Vagina (tissue), 2 donors: ENCODE measurements around the gene CSTF1. TPM values are rescaled to one million over a fixed set of nuclear protein-coding genes. Genes with fewer than 3 reads are reported as not detected.

ENCODE experiments used
- DNase-seq, 2 donors: peaks; one replicate each; pipeline ENCODE4 v3.0.0-alpha.2; 2017; ENCODE audit errors: extremely low spot score in 2 of 2
- H3K27ac ChIP-seq: fragments of 200-600 bp; sonication (generic); one replicate; pipeline ENCODE4 v1.5.1; 2019
- H3K27me3 ChIP-seq: fragments of 200-600 bp; sonication (generic); one replicate; pipeline ENCODE4 v1.5.1; 2019
- H3K36me3 ChIP-seq, 2 donors: fragments of 200-600 bp; sonication (generic); one replicate each; pipeline ENCODE4 v1.5.1; 2017 to 2019
- H3K4me1 ChIP-seq: fragments of 200-600 bp; sonication (generic); one replicate; pipeline ENCODE4 v1.5.1; 2019
- H3K4me3 ChIP-seq, 2 donors: fragments of 200-600 bp; sonication (generic); 1 replicate in 1 of 2; 2 replicates in 1 of 2; pipeline ENCODE4 v1.5.1; 2016 to 2019
- H3K9me3 ChIP-seq: fragments of 200-600 bp; sonication (generic); one replicate; pipeline ENCODE4 v1.5.1; 2019
- CTCF ChIP-seq, 3 experiments: fragments of 450-650 bp in 2 of 3; fragments of 200-600 bp in 1 of 3; sonication (generic) in 1 of 3; IDR thresholded peaks; one replicate each; pipeline ENCODE4 v1.5.1; 2017 to 2019; ENCODE audit warnings: antibody characterized with exemption in 3 of 3, mild to moderate bottlenecking in 2 of 3, moderate library complexity in 2 of 3
- POLR2A ChIP-seq, 2 donors: fragments of 450-650 bp; IDR thresholded peaks; one replicate each; pipeline ENCODE4 v1.6.1; 2017; ENCODE audit warnings: antibody characterized with exemption in 2 of 2, mild to moderate bottlenecking in 2 of 2, moderate library complexity in 2 of 2
- POLR2AphosphoS5 ChIP-seq, 2 donors: sonication (generic); formaldehyde crosslinking; IDR thresholded peaks; one replicate each; pipeline ENCODE4 v1.9.0; 2017; ENCODE audit warnings: antibody characterized with exemption in 2 of 2, mild to moderate bottlenecking in 2 of 2, low read depth in 1 of 2; ENCODE audit not compliant: insufficient read depth in 1 of 2
- intact Hi-C: fragments of 100-400 bp; cut with DNase I; formaldehyde crosslinking; loops from one replicate; pipeline ENCODE4 v1.15.1; 2023
- total RNA-seq: library from RNA; depleted of rRNA; stranded (reverse); fragments of >200 nt; gene quantifications from one replicate; pipeline ENCODE4 v1.2.3, GENCODE V29; 2016

The CSTF1 gene
- total RNA-seq, 1 donor from 2014 or later, result 27.0 TPM

GRCh38 chr20:56347628-56348304, 44.7 kb upstream of the CSTF1 start:
- TF ChIP-seq POLR2A (IDR thresholded peaks at IDR 0.05) (no peak), CTCF (IDR thresholded peaks at IDR 0.05) (no peak), POLR2AphosphoS5 (IDR thresholded peaks at IDR 0.05; ENCODE audit: insufficient read depth in 1 of 2, low read depth in 1 of 2) (no peak)
- no peaks in the 10 kb centered on the region for H3K27me3 ChIP-seq
- H3K4me1 ChIP-seq, result peaks cover 7% of the 10 kb centered on the region
- H3K36me3 ChIP-seq, result no peaks in the 10 kb centered on the region
- intact Hi-C loops, result no loop called here
- no peak overlapping the region for H3K4me3 ChIP-seq
- DNase-seq, result no peak
- H3K9me3 ChIP-seq, result no peaks in the 10 kb centered on the region
- H3K27ac ChIP-seq, result no peak overlapping the region

GRCh38 chr20:56348305-56348693, 44.1 kb upstream of the CSTF1 start:
- TF ChIP-seq POLR2AphosphoS5 (IDR thresholded peaks at IDR 0.05; ENCODE audit: insufficient read depth in 1 of 2, low read depth in 1 of 2), result no peak
- TF ChIP-seq POLR2A (IDR thresholded peaks at IDR 0.05), result no peak
- no peak for TF ChIP-seq CTCF (IDR thresholded peaks at IDR 0.05)
- Histone ChIP-seq H3K4me1 (peaks cover 7% of the 10 kb centered on the region), H3K27ac (no peak overlapping the region), H3K27me3 (no peaks in the 10 kb centered on the region), H3K36me3 (no peaks in the 10 kb centered on the region), H3K4me3 (no peak overlapping the region), H3K9me3 (no peaks in the 10 kb centered on the region)
- intact Hi-C loops, result no loop called here
- DNase-seq, result no peak

- H3K27me3 ChIP-seq, result no peaks in the 10 kb centered on the region
- no peak for DNase-seq
- H3K36me3 ChIP-seq, result no peaks in the 10 kb centered on the region
- no peak overlapping the region for H3K4me3 ChIP-seq
- H3K27ac ChIP-seq, result no peak overlapping the region
- no peaks in the 10 kb centered on the region for H3K9me3 ChIP-seq
- peaks cover 5% of the 10 kb centered on the region for H3K4me1 ChIP-seq
- intact Hi-C loops, result no loop called here
- no peak for TF ChIP-seq CTCF (IDR thresholded peaks at IDR 0.05)
- TF ChIP-seq POLR2AphosphoS5 (IDR thresholded peaks at IDR 0.05; ENCODE audit: insufficient read depth in 1 of 2, low read depth in 1 of 2), result no peak
- TF ChIP-seq POLR2A (IDR thresholded peaks at IDR 0.05), result no peak
These were observed 43.7 kb upstream of the CSTF1 start for GRCh38 chr20:56348746-56349145.

GRCh38 chr20:56350842-56351241, 41.6 kb upstream of the CSTF1 start:
- Histone ChIP-seq H3K27ac (no peak overlapping the region), H3K9me3 (no peaks in the 10 kb centered on the region), H3K4me3 (no peak overlapping the region), H3K36me3 (no peaks in the 10 kb centered on the region), H3K4me1 (no peaks in the 10 kb centered on the region), H3K27me3 (no peaks in the 10 kb centered on the region)
- intact Hi-C loops, result no loop called here
- no peak for TF ChIP-seq POLR2A (IDR thresholded peaks at IDR 0.05)
- TF ChIP-seq CTCF (IDR thresholded peaks at IDR 0.05), result no peak
- TF ChIP-seq POLR2AphosphoS5 (IDR thresholded peaks at IDR 0.05; ENCODE audit: insufficient read depth in 1 of 2, low read depth in 1 of 2), result no peak
- no peak for DNase-seq

- H3K4me3 ChIP-seq, result no peak overlapping the region
These were observed 39.9 kb upstream of the CSTF1 start for GRCh38 chr20:56352345-56353055.

More at GRCh38 chr20:56352345-56353055, 39.9 kb upstream of the CSTF1 start:
- no peak for DNase-seq
- TF ChIP-seq POLR2A (IDR thresholded peaks at IDR 0.05) (no peak), CTCF (IDR thresholded peaks at IDR 0.05) (no peak), POLR2AphosphoS5 (IDR thresholded peaks at IDR 0.05; ENCODE audit: insufficient read depth in 1 of 2, low read depth in 1 of 2) (no peak)
- no peaks in the 10 kb centered on the region for H3K27me3 ChIP-seq
- no peak overlapping the region for H3K27ac ChIP-seq
- no peaks in the 10 kb centered on the region for H3K9me3 ChIP-seq
- no peaks in the 10 kb centered on the region for H3K4me1 ChIP-seq
- intact Hi-C loops, result no loop called here
- H3K36me3 ChIP-seq, result no peaks in the 10 kb centered on the region
